ENCODE results near the gene ALKBH5.
A peak's percentile ranks its signal among the peaks of the same experiment; 100 is the strongest.

Gene ALKBH5

DNA sequence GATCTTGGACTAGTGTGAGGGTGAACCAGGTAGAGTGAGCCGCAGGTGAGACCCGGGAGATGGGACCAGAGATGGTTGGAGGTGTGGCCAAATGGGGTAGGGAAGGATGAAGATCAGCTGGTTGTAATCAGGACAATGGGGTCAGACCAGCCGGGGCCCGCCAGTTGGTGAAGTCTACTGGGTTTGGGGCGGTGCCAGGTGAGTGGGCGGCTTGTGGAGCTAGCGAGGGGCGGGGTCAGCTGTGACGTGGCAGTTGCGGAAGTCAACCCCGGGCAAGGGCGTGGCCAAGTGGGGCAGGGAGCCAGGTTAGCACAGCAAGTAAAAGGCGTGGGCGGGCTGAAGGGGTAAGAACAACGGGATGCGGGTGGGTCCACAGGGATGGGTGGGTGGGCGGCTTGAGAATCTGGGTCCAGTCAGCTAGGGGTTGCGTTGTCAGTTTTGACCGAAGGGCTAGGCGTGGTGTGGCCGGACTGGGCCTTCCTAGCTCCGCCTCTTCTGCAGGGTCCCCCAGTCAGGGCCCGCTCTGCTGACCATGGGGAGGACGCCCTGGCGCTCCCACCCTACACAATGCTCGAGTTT, 25.5 kb upstream of the ALKBH5 start:
- Histone ChIP-seq H3K79me2 (ENCODE audit: control insufficient read depth, low read length) (no peaks in the 10 kb centered on the region), H3K4me2 (ENCODE audit: low read length) (peak overlapping the region; percentile 87), H3K27me3 (ENCODE audit: control insufficient read depth, low read length) (peaks cover 3% of the 10 kb centered on the region; the same call in 1 of the 2 replicates), H3F3A (ENCODE audit: control insufficient read depth, insufficient read depth) (no peaks in the 10 kb centered on the region; the same call in 1 of the 2 replicates), H3K9me3 (ENCODE audit: control insufficient read depth, insufficient read depth, low read length) (no peaks in the 10 kb centered on the region), H3K36me3 (ENCODE audit: control insufficient read depth, low read length) (no peaks in the 10 kb centered on the region), H3K27ac (ENCODE audit: low read depth, low read length) (no peak overlapping the region), H3K9me2 (replicated peaks; ENCODE audit: control insufficient read depth, low read length) (no peaks in the 10 kb centered on the region), H3K4me1 (ENCODE audit: control insufficient read depth, low read length) (peaks cover 20% of the 10 kb centered on the region), H3K4me3 (ENCODE audit: low read length) (peak overlapping the region; percentile 77), H4K20me1 (ENCODE audit: control insufficient read depth, insufficient read depth, low read depth, low read length) (no peaks in the 10 kb centered on the region)
- TF ChIP-seq, protein P1, sequence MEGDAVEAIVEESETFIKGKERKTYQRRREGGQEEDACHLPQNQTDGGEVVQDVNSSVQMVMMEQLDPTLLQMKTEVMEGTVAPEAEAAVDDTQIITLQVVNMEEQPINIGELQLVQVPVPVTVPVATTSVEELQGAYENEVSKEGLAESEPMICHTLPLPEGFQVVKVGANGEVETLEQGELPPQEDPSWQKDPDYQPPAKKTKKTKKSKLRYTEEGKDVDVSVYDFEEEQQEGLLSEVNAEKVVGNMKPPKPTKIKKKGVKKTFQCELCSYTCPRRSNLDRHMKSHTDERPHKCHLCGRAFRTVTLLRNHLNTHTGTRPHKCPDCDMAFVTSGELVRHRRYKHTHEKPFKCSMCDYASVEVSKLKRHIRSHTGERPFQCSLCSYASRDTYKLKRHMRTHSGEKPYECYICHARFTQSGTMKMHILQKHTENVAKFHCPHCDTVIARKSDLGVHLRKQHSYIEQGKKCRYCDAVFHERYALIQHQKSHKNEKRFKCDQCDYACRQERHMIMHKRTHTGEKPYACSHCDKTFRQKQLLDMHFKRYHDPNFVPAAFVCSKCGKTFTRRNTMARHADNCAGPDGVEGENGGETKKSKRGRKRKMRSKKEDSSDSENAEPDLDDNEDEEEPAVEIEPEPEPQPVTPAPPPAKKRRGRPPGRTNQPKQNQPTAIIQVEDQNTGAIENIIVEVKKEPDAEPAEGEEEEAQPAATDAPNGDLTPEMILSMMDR (IDR thresholded peaks at IDR 0.05; ENCODE audit: low read depth, low read length, poor library complexity, severe bottlenecking), result no peak
- TF ChIP-seq EZH2phosphoT487 (IDR thresholded peaks at IDR 0.05; ENCODE audit: borderline replicate concordance, low read length), result no peak

DNA sequence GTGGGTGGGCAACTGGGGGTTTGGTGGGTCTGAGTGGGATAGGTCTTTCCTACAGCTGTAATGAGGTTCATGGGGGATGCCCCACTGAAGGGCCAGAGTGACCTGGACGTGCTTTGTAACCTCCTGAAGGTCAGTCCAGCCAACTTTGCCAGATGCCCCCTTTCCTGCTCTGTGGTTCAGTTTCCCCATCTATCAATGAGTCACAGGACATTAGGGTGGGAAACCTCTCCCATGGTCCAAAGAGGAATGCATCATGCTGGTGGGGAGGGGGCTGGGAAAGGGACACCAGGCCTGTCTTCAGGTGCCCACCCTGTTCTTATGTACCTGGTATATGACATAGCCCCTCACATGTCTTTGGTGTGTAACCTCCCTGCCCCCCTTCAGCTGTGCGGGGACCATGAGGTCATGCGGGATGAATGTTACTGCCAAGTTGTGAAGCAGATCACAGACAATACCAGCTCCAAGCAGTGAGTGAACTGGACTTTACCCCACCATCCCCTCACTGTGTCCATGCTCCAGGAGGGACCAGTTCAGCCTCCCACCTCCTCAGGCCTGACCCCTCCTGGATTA, 24.0 kb upstream of the ALKBH5 start:
- H3K4me1 ChIP-seq (ENCODE audit: control insufficient read depth, low read length), result peaks cover 11% of the 10 kb centered on the region
- no peaks in the 10 kb centered on the region for H3K9me2 ChIP-seq (replicated peaks; ENCODE audit: control insufficient read depth, low read length)
- no peak overlapping the region for H3K27ac ChIP-seq (ENCODE audit: low read depth, low read length)
- H3K79me2 ChIP-seq (ENCODE audit: control insufficient read depth, low read length), result no peaks in the 10 kb centered on the region
- H3K27me3 ChIP-seq (ENCODE audit: control insufficient read depth, low read length), result peaks cover 3% of the 10 kb centered on the region; the same call in 1 of the 2 replicates
- H3K4me3 ChIP-seq (ENCODE audit: low read length), result no peak overlapping the region
- no peak for TF ChIP-seq EZH2phosphoT487 (IDR thresholded peaks at IDR 0.05; ENCODE audit: borderline replicate concordance, low read length)
- TF ChIP-seq, protein P1 (IDR thresholded peaks at IDR 0.05; ENCODE audit: low read depth, low read length, poor library complexity, severe bottlenecking), result no peak
- H3F3A ChIP-seq (ENCODE audit: control insufficient read depth, insufficient read depth), result no peaks in the 10 kb centered on the region; the same call in 1 of the 2 replicates
- H3K9me3 ChIP-seq (ENCODE audit: control insufficient read depth, insufficient read depth, low read length), result no peaks in the 10 kb centered on the region
- H3K4me2 ChIP-seq (ENCODE audit: low read length), result no peak overlapping the region
- H4K20me1 ChIP-seq (ENCODE audit: control insufficient read depth, insufficient read depth, low read depth, low read length), result no peaks in the 10 kb centered on the region
- H3K36me3 ChIP-seq (ENCODE audit: control insufficient read depth, low read length), result no peaks in the 10 kb centered on the region

DNA sequence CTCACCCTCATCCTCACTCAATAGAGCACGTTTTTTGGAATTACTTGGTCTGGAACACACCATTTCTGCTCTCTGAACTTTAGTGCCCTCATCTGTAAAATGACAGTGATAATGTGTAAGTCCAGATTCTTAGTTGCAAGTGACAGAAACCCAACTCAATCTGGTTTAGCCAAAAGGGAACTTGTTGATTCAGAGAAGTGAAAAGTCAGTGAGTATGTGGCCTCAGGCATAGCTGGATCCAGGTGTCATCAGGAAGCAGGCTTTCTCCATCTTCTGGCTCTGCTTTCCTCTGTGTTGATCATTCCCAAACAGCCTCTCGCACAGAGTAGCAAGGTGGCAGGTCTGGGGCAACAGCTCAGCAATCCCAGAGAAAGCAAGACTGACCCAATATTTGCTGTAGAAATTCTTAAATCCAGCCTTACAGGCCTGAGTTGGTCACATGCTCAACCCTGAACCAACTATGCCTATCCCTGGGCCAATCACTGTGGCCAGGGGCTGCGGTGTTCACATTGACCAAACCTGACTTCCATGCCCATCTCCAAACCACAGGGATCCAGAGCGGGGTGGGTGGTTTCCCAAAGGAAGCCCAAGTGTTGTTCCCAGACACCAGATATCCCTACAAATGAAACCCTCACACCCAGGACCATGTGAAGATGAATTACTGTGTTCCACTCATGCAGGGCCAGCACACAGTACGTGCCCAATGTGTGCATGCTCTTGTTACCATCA, 23.3 kb upstream of the ALKBH5 start:
- H3K4me3 ChIP-seq (ENCODE audit: low read length), result no peak overlapping the region
- H3F3A ChIP-seq (ENCODE audit: control insufficient read depth, insufficient read depth), result no peaks in the 10 kb centered on the region; the same call in 1 of the 2 replicates
- TF ChIP-seq EZH2phosphoT487 (IDR thresholded peaks at IDR 0.05; ENCODE audit: borderline replicate concordance, low read length), result no peak
- TF ChIP-seq, protein P1 (IDR thresholded peaks at IDR 0.05; ENCODE audit: low read depth, low read length, poor library complexity, severe bottlenecking), result no peak
- H3K27me3 ChIP-seq (ENCODE audit: control insufficient read depth, low read length), result peaks cover 3% of the 10 kb centered on the region; the same call in 1 of the 2 replicates
- no peaks in the 10 kb centered on the region for H4K20me1 ChIP-seq (ENCODE audit: control insufficient read depth, insufficient read depth, low read depth, low read length)
- no peaks in the 10 kb centered on the region for H3K36me3 ChIP-seq (ENCODE audit: control insufficient read depth, low read length)
- H3K9me2 ChIP-seq (replicated peaks; ENCODE audit: control insufficient read depth, low read length), result no peaks in the 10 kb centered on the region
- H3K79me2 ChIP-seq (ENCODE audit: control insufficient read depth, low read length), result no peaks in the 10 kb centered on the region
- H3K4me2 ChIP-seq (ENCODE audit: low read length), result no peak overlapping the region
- no peaks in the 10 kb centered on the region for H3K9me3 ChIP-seq (ENCODE audit: control insufficient read depth, insufficient read depth, low read length)
- peaks cover 11% of the 10 kb centered on the region for H3K4me1 ChIP-seq (ENCODE audit: control insufficient read depth, low read length)
- no peak overlapping the region for H3K27ac ChIP-seq (ENCODE audit: low read depth, low read length)
